HEK293T (cell line): ENCODE results near the gene PTMA.

Experiments used
- BHLHE40 ChIP-seq: fragments of 450-650 bp; IDR thresholded peaks from 2 replicates; pipeline ENCODE4 v1.6.1; 2016; ENCODE audit warnings: mild to moderate bottlenecking, moderate library complexity, borderline replicate concordance
- ELF4 ChIP-seq: fragments of 450-650 bp; IDR thresholded peaks from 2 replicates; pipeline ENCODE4 v1.6.1; 2017; ENCODE audit warnings: antibody characterized with exemption
- FOXA1 ChIP-seq: fragments of 450-650 bp; IDR thresholded peaks from 2 replicates; pipeline ENCODE4 v1.6.1; 2016; ENCODE audit warnings: mild to moderate bottlenecking
- FOXK2 ChIP-seq: fragments of 450-650 bp; IDR thresholded peaks from 2 replicates; pipeline ENCODE4 v1.6.1; 2016; ENCODE audit warnings: mild to moderate bottlenecking
- PKNOX1 ChIP-seq: fragments of 450-650 bp; IDR thresholded peaks from 2 replicates; pipeline ENCODE4 v1.6.1; 2016
- TARDBP ChIP-seq: fragments of 450-650 bp; IDR thresholded peaks from 2 replicates; pipeline ENCODE4 v1.6.1; 2016

GRCh38 chr2:231665245-231666170 lies 42.8 kb upstream of the PTMA start:
- TF ChIP-seq FOXK2 (no peak), BHLHE40 (no peak), PKNOX1 (no peak), ELF4 (no peak), TARDBP (no peak), FOXA1 (no peak)
